GM23248 (cell line): Measurements from ENCODE around the gene OOEP.

ENCODE experiments used
- EZH2 ChIP-seq: fragments of 200-600 bp; sonication (generic); IDR thresholded peaks from 2 replicates; pipeline ENCODE4 v1.6.1; 2018; ENCODE audit warnings: antibody characterized with exemption, mild to moderate bottlenecking; ENCODE audit not compliant: insufficient read depth, poor library complexity, severe bottlenecking
- EZH2phosphoT487 ChIP-seq: fragments of 200-600 bp; sonication (generic); IDR thresholded peaks from 2 replicates; pipeline ENCODE4 v1.6.1; 2018; ENCODE audit warnings: antibody characterized with exemption, moderate library complexity, mild to moderate bottlenecking, low read depth; ENCODE audit not compliant: insufficient read depth

- TF ChIP-seq EZH2: no peak
- no peak for TF ChIP-seq EZH2phosphoT487
These were observed 5.1 kb downstream of the OOEP start for GRCh38 chr6:73364549-73364948.
